ENCODE measurements around the gene CHRNA3.

GRCh38 chr15:78571382-78571781 lies 49.4 kb downstream of the CHRNA3 start:
- TF ChIP-seq CTCF (IDR thresholded peaks at IDR 0.05; ENCODE audit: low read depth, low read length, poor library complexity, severe bottlenecking) (no peak), EZH2phosphoT487 (IDR thresholded peaks at IDR 0.05; ENCODE audit: borderline replicate concordance, low read length) (no peak)
